HEK293 (cell line): ENCODE data around the gene P2RY11.

Experiments
- EGR2 ChIP-seq: fragments of 450-650 bp; formaldehyde crosslinking; IDR thresholded peaks from 2 replicates; pipeline ENCODE4 v1.5.1; 2016; ENCODE audit warnings: low read depth, missing biosample characterization, missing genetic modification characterization
- GLI2 ChIP-seq: fragments of 450-650 bp; formaldehyde crosslinking; IDR thresholded peaks from 2 replicates; pipeline ENCODE4; 2017; ENCODE audit warnings: missing biosample characterization, missing genetic modification characterization, low read depth, borderline replicate concordance
- KLF9 ChIP-seq: fragments of 450-650 bp; formaldehyde crosslinking; IDR thresholded peaks from 2 replicates; pipeline ENCODE4 v1.5.1; 2016; ENCODE audit warnings: missing biosample characterization, missing genetic modification characterization, low read depth
- MZF1 ChIP-seq: fragments of 450-650 bp; formaldehyde crosslinking; IDR thresholded peaks from 2 replicates; pipeline ENCODE4 v1.5.1; 2017; ENCODE audit warnings: missing biosample characterization, missing genetic modification characterization, borderline replicate concordance
- PATZ1 ChIP-seq: fragments of 450-650 bp; formaldehyde crosslinking; IDR thresholded peaks from 2 replicates; pipeline ENCODE4 v1.5.1; 2016; ENCODE audit warnings: missing biosample characterization, missing genetic modification characterization
- SCRT2 ChIP-seq: fragments of 450-650 bp; formaldehyde crosslinking; IDR thresholded peaks from 2 replicates; pipeline ENCODE4 v1.5.1; 2016; ENCODE audit warnings: missing biosample characterization, missing genetic modification characterization
- SP2 ChIP-seq: fragments of 450-650 bp; formaldehyde crosslinking; IDR thresholded peaks from 2 replicates; pipeline ENCODE4 v1.5.1; 2016; ENCODE audit warnings: missing biosample characterization, missing genetic modification characterization
- YY2 ChIP-seq: fragments of 450-650 bp; formaldehyde crosslinking; IDR thresholded peaks from 2 replicates; pipeline ENCODE4 v1.5.1; 2016; ENCODE audit warnings: missing biosample characterization, missing genetic modification characterization
- ZBTB20 ChIP-seq: fragments of 450-650 bp; formaldehyde crosslinking; IDR thresholded peaks from 2 replicates; pipeline ENCODE4 v1.5.1; 2016; ENCODE audit warnings: missing biosample characterization, missing genetic modification characterization
- ZBTB21 ChIP-seq: fragments of 450-650 bp; formaldehyde crosslinking; IDR thresholded peaks from 2 replicates; pipeline ENCODE4 v1.5.1; 2017; ENCODE audit warnings: missing biosample characterization, missing genetic modification characterization
- ZBTB48 ChIP-seq: fragments of 450-650 bp; formaldehyde crosslinking; IDR thresholded peaks from 2 replicates; pipeline ENCODE4 v1.5.1; 2016; ENCODE audit warnings: missing biosample characterization, missing genetic modification characterization
- ZFP37 ChIP-seq: fragments of 450-650 bp; formaldehyde crosslinking; IDR thresholded peaks from 2 replicates; pipeline ENCODE4 v1.5.1; 2016; ENCODE audit warnings: missing biosample characterization, missing genetic modification characterization
- ZNF132 ChIP-seq: fragments of 450-650 bp; formaldehyde crosslinking; IDR thresholded peaks from 2 replicates; pipeline ENCODE4 v1.5.1; 2017; ENCODE audit warnings: missing biosample characterization, missing genetic modification characterization, borderline replicate concordance
- ZNF24 ChIP-seq: fragments of 450-650 bp; formaldehyde crosslinking; IDR thresholded peaks from 2 replicates; pipeline ENCODE4 v1.5.1; 2016; ENCODE audit warnings: missing biosample characterization, missing genetic modification characterization
- ZNF26 ChIP-seq: fragments of 450-650 bp; formaldehyde crosslinking; IDR thresholded peaks from 2 replicates; pipeline ENCODE4 v1.5.1; 2016; ENCODE audit warnings: missing biosample characterization, missing genetic modification characterization
- ZNF354C ChIP-seq: fragments of 450-650 bp; formaldehyde crosslinking; IDR thresholded peaks from 2 replicates; pipeline ENCODE4 v1.5.1; 2016; ENCODE audit warnings: missing biosample characterization, missing genetic modification characterization, low read depth, borderline replicate concordance
- ZNF398 ChIP-seq: fragments of 450-650 bp; formaldehyde crosslinking; IDR thresholded peaks from 2 replicates; pipeline ENCODE4 v1.5.1; 2017; ENCODE audit warnings: missing biosample characterization, missing genetic modification characterization
- ZNF426 ChIP-seq: fragments of 450-650 bp; formaldehyde crosslinking; IDR thresholded peaks from 2 replicates; pipeline ENCODE4 v1.5.1; 2017; ENCODE audit warnings: missing biosample characterization, missing genetic modification characterization, mild to moderate bottlenecking, inconsistent platforms, moderate library complexity
- ZNF473 ChIP-seq: fragments of 450-650 bp; formaldehyde crosslinking; IDR thresholded peaks from 2 replicates; pipeline ENCODE4 v1.5.1; 2017; ENCODE audit warnings: missing biosample characterization, missing genetic modification characterization
- ZNF521 ChIP-seq: fragments of 450-650 bp; formaldehyde crosslinking; IDR thresholded peaks from 2 replicates; pipeline ENCODE4 v1.5.1; 2017; ENCODE audit warnings: missing biosample characterization, mild to moderate bottlenecking, missing genetic modification characterization
- ZNF529 ChIP-seq: fragments of 450-650 bp; formaldehyde crosslinking; IDR thresholded peaks from 2 replicates; pipeline ENCODE4 v1.5.1; 2017; ENCODE audit warnings: missing genetic modification characterization, missing biosample characterization; ENCODE audit not compliant: insufficient replicate concordance
- ZNF623 ChIP-seq: fragments of 450-650 bp; formaldehyde crosslinking; IDR thresholded peaks from 2 replicates; pipeline ENCODE4 v1.5.1; 2016; ENCODE audit warnings: missing biosample characterization, missing genetic modification characterization
- ZNF629 ChIP-seq: fragments of 450-650 bp; formaldehyde crosslinking; IDR thresholded peaks from 2 replicates; pipeline ENCODE4 v1.5.1; 2017; ENCODE audit warnings: missing biosample characterization, missing genetic modification characterization
- ZNF658 ChIP-seq: fragments of 450-650 bp; formaldehyde crosslinking; IDR thresholded peaks from 2 replicates; pipeline ENCODE4; 2016; ENCODE audit warnings: missing biosample characterization, missing genetic modification characterization
- ZNF707 ChIP-seq: fragments of 450-650 bp; formaldehyde crosslinking; IDR thresholded peaks from 2 replicates; pipeline ENCODE4 v1.5.1; 2016; ENCODE audit warnings: missing biosample characterization, missing genetic modification characterization
- ZNF837 ChIP-seq: fragments of 450-650 bp; formaldehyde crosslinking; IDR thresholded peaks from 2 replicates; pipeline ENCODE4 v1.5.1; 2016; ENCODE audit warnings: missing biosample characterization, missing genetic modification characterization
- TF ChIP-seq, protein P1 (sequence below): fragments of 450-650 bp; IDR thresholded peaks from 2 replicates; pipeline ENCODE4 v1.5.1; 2018; ENCODE audit warnings: missing biosample characterization, mild to moderate bottlenecking, missing genetic modification characterization
- TF ChIP-seq, protein P2 (sequence below): fragments of 450-650 bp; formaldehyde crosslinking; IDR thresholded peaks from 2 replicates; pipeline ENCODE4 v1.5.1; 2016; ENCODE audit warnings: missing biosample characterization, missing genetic modification characterization
- TF ChIP-seq, protein P3 (sequence below): IDR thresholded peaks from 2 replicates; pipeline ENCODE4 v1.6.1; 2011; ENCODE audit warnings: mild to moderate bottlenecking, low read depth, low read length, borderline replicate concordance

The P2RY11 gene

DNA sequence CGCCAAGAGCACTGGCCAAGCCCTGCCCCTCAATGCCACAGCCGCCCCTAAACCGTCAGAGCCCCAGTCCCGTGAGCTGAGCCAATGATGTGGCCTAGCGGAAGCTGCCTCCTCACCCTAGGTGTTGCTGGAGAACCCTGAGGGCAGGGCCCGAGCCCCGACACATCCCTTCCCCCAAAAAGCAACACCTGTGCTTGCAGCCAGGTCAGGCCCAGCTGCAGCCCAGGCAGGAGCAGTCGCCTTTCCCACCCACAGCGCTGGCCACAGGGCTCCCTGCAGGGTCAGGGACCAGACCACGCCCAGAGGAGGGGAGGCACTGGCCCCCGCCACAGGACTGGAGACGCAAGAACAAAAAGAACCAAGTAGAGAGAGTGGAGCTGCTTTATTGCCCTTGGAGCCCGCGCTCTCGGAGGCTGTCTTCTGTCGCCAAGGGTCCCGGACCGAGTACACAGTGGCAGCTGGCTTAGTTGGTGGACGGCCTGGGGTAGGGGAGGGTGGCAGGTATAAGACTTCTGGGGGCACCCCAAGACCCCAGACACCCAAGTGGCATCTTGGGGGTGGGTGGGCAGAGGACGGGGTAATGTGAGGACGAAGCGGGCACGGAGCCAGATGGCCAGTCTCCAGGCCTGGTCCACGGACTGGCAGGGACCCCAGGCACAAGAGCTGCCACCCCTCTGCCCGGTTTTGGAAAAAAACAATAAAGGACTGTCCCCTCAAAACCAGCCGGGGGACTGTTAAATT, 3.3 kb downstream of the P2RY11 start (continued):
- no peak for TF ChIP-seq ZNF132
- 0 out of 2 replicates have a peak, but pooled peaks have one; percentile 13 for TF ChIP-seq ZNF837
- no peak for TF ChIP-seq ZNF529 (tag by site-specific recombination)
- TF ChIP-seq, protein P1, sequence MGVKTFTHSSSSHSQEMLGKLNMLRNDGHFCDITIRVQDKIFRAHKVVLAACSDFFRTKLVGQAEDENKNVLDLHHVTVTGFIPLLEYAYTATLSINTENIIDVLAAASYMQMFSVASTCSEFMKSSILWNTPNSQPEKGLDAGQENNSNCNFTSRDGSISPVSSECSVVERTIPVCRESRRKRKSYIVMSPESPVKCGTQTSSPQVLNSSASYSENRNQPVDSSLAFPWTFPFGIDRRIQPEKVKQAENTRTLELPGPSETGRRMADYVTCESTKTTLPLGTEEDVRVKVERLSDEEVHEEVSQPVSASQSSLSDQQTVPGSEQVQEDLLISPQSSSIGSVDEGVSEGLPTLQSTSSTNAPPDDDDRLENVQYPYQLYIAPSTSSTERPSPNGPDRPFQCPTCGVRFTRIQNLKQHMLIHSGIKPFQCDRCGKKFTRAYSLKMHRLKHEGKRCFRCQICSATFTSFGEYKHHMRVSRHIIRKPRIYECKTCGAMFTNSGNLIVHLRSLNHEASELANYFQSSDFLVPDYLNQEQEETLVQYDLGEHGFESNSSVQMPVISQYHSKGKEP (tag by site-specific recombination) = peak; percentile 4; the same call in 1 of the 2 replicates
- TF ChIP-seq ZNF426 = no peak
- 0 out of 2 replicates have a peak, but pooled peaks have one; percentile 15 for TF ChIP-seq ZNF398 (tag by site-specific recombination)
- TF ChIP-seq ZNF473 = no peak
- TF ChIP-seq KLF9 (tag by site-specific recombination) = peak; percentile 65; the same call in 1 of the 2 replicates
- TF ChIP-seq ZNF629 (tag by site-specific recombination) = no peak
- TF ChIP-seq, protein P2, sequence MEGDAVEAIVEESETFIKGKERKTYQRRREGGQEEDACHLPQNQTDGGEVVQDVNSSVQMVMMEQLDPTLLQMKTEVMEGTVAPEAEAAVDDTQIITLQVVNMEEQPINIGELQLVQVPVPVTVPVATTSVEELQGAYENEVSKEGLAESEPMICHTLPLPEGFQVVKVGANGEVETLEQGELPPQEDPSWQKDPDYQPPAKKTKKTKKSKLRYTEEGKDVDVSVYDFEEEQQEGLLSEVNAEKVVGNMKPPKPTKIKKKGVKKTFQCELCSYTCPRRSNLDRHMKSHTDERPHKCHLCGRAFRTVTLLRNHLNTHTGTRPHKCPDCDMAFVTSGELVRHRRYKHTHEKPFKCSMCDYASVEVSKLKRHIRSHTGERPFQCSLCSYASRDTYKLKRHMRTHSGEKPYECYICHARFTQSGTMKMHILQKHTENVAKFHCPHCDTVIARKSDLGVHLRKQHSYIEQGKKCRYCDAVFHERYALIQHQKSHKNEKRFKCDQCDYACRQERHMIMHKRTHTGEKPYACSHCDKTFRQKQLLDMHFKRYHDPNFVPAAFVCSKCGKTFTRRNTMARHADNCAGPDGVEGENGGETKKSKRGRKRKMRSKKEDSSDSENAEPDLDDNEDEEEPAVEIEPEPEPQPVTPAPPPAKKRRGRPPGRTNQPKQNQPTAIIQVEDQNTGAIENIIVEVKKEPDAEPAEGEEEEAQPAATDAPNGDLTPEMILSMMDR (tag by site-specific recombination) = no peak
- no peak for TF ChIP-seq ZNF24
- TF ChIP-seq EGR2 (tag by site-specific recombination) = 0 out of 2 replicates have a peak, but pooled peaks have one; percentile 5
- no peak for TF ChIP-seq ZNF707 (tag by site-specific recombination)
- TF ChIP-seq, protein P3, sequence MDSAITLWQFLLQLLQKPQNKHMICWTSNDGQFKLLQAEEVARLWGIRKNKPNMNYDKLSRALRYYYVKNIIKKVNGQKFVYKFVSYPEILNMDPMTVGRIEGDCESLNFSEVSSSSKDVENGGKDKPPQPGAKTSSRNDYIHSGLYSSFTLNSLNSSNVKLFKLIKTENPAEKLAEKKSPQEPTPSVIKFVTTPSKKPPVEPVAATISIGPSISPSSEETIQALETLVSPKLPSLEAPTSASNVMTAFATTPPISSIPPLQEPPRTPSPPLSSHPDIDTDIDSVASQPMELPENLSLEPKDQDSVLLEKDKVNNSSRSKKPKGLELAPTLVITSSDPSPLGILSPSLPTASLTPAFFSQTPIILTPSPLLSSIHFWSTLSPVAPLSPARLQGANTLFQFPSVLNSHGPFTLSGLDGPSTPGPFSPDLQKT = no peak
- peak; percentile 56; the same call in 1 of the 2 replicates for TF ChIP-seq ZBTB20
- no peak; the same call in 1 of the 2 replicates for TF ChIP-seq SCRT2 (tag by site-specific recombination)
- no peak for TF ChIP-seq YY2 (tag by site-specific recombination)
- no peak for TF ChIP-seq ZNF354C (tag by site-specific recombination)
- TF ChIP-seq ZNF658 (tag by site-specific recombination) = no peak
- no peak for TF ChIP-seq GLI2 (tag by site-specific recombination)
- no peak for TF ChIP-seq ZNF26 (tag by site-specific recombination)
- 0 out of 2 replicates have a peak, but pooled peaks have one; percentile 18 for TF ChIP-seq MZF1 (tag by site-specific recombination)
- TF ChIP-seq PATZ1 (tag by site-specific recombination) = peak; percentile 74
- TF ChIP-seq ZBTB21 (tag by site-specific recombination) = no peak
- 0 out of 2 replicates have a peak, but pooled peaks have one; percentile 51 for TF ChIP-seq ZFP37 (tag by site-specific recombination)
- TF ChIP-seq ZNF521 (tag by site-specific recombination) = no peak
- peak; percentile 16; the same call in 1 of the 2 replicates for TF ChIP-seq SP2
- TF ChIP-seq ZNF623 (tag by site-specific recombination) = 0 out of 2 replicates have a peak, but pooled peaks have one; percentile 7
- peak; percentile 57 for TF ChIP-seq ZBTB48 (tag by site-specific recombination)
